WTC11 (cell line): ENCODE results near the gene NKX2-3. TPM values are rescaled to one million over a fixed set of nuclear protein-coding genes. Genes with fewer than 3 reads are reported as not detected.
A peak's percentile ranks its signal among the peaks of the same experiment; 100 is the strongest.

Source experiments
- ATAC-seq: fragments of 200-7000 bp; cut with Tn5 transposase; 2 replicates; pipeline ENCODE4 v1.10.0; 2021; ENCODE audit warnings: mild to moderate bottlenecking, moderate library complexity
- Bru-seq: library from RNA; stranded (reverse); fragments of 400-500 nt; gene quantifications from one replicate; lab custom pipeline; 2021; lab: Mats Ljungman, UMichigan
- CTCF ChIA-PET: fragments of 300-600 bp; sonication (Branson Sonifier 250); formaldehyde crosslinking; loops from one replicate; lab custom pipeline; 2021; ENCODE audit warnings: antibody characterized with exemption; lab: Charles Lee
- POLR2A ChIA-PET: fragments of 350-600 bp; sonication (Branson Sonifier 250); formaldehyde crosslinking; loops from one replicate; lab custom pipeline; 2021; ENCODE audit warnings: antibody characterized with exemption; lab: Charles Lee
- DNase-seq: peaks from one replicate; pipeline ENCODE4 v3.0.0; 2021; ENCODE audit warnings: low spot score
- H3K27ac Mint-ChIP-seq: 2 replicates; pipeline ENCODE4 v1.8.0; 2021; ENCODE audit warnings: mixed read lengths
- H3K27me3 Mint-ChIP-seq: 2 replicates; pipeline ENCODE4 v1.8.0; 2021; ENCODE audit warnings: low read depth, mild to moderate bottlenecking, moderate library complexity, mixed read lengths
- H3K36me3 Mint-ChIP-seq: 2 replicates; pipeline ENCODE4 v1.8.0; 2021; ENCODE audit warnings: mixed read lengths
- H3K4me1 Mint-ChIP-seq: 2 replicates; pipeline ENCODE4 v1.8.0; 2022; ENCODE audit warnings: mixed read lengths
- H3K4me3 Mint-ChIP-seq: 2 replicates; pipeline ENCODE4 v1.8.0; 2021; ENCODE audit warnings: mild to moderate bottlenecking, moderate library complexity, mixed read lengths
- H3K9me3 Mint-ChIP-seq: 2 replicates; pipeline ENCODE4 v1.8.0; 2021; ENCODE audit warnings: mixed read lengths
- ATF1 ChIP-seq: sonication (generic); formaldehyde crosslinking; IDR thresholded peaks from 2 replicates; pipeline ENCODE4 v1.8.1; 2023; ENCODE audit warnings: mild to moderate bottlenecking, moderate library complexity, missing genetic modification reagents
- ATF3 ChIP-seq: sonication (generic); formaldehyde crosslinking; conservative IDR thresholded peaks from 2 replicates; pipeline ENCODE4 v1.8.1; 2022; ENCODE audit warnings: mild to moderate bottlenecking, missing genetic modification reagents
- CDX4 ChIP-seq: fragments of 250-450 bp; sonication (Bioruptor Pico); IDR thresholded peaks from 2 replicates; pipeline ENCODE4 v1.9.0; 2021; ENCODE audit warnings: moderate library complexity, mild to moderate bottlenecking, inconsistent platforms, borderline replicate concordance
- FOXP4 ChIP-seq: sonication (generic); formaldehyde crosslinking; IDR thresholded peaks from 2 replicates; pipeline ENCODE4 v1.8.0; 2022; ENCODE audit warnings: mild to moderate bottlenecking, missing genetic modification reagents
- GTF2I ChIP-seq: fragments of 250-450 bp; sonication (Bioruptor Pico); conservative IDR thresholded peaks from 2 replicates; pipeline ENCODE4 v1.4.0; 2021; ENCODE audit warnings: mild to moderate bottlenecking
- HMGA2 ChIP-seq: fragments of 250-450 bp; sonication (Bioruptor Pico); IDR thresholded peaks from 2 replicates; pipeline ENCODE4 v1.4.0; 2021; ENCODE audit warnings: mild to moderate bottlenecking, moderate library complexity
- IRF2 ChIP-seq: sonication (generic); formaldehyde crosslinking; IDR thresholded peaks from 2 replicates; pipeline ENCODE4 v1.8.0; 2022; ENCODE audit warnings: low read depth, missing genetic modification reagents, borderline replicate concordance
- MLX ChIP-seq: sonication (generic); formaldehyde crosslinking; IDR thresholded peaks from 2 replicates; pipeline ENCODE4 v1.8.1; 2023; ENCODE audit warnings: mild to moderate bottlenecking, missing genetic modification reagents, moderate library complexity
- NFATC4 ChIP-seq: fragments of 250-450 bp; sonication (Bioruptor Pico); IDR thresholded peaks from 2 replicates; pipeline ENCODE4 v1.9.0; 2021; ENCODE audit warnings: mild to moderate bottlenecking
- SP1 ChIP-seq: sonication (generic); formaldehyde crosslinking; conservative IDR thresholded peaks from 2 replicates; pipeline ENCODE4 v1.8.1; 2022; ENCODE audit warnings: missing genetic modification reagents
- TCF7 ChIP-seq: sonication (generic); formaldehyde crosslinking; IDR thresholded peaks from 2 replicates; pipeline ENCODE4 v1.8.0; 2022; ENCODE audit warnings: mild to moderate bottlenecking, low read depth, missing genetic modification reagents, moderate library complexity
- ZBTB21 ChIP-seq: sonication (generic); formaldehyde crosslinking; IDR thresholded peaks from 2 replicates; pipeline ENCODE4 v1.8.1; 2023; ENCODE audit warnings: mild to moderate bottlenecking, missing genetic modification reagents, borderline replicate concordance
- ZNF232 ChIP-seq: sonication (generic); formaldehyde crosslinking; IDR thresholded peaks from 2 replicates; pipeline ENCODE4 v1.8.0; 2022; ENCODE audit warnings: mild to moderate bottlenecking, missing genetic modification reagents
- ZNF396 ChIP-seq: fragments of 250-450 bp; sonication (Bioruptor Pico); IDR thresholded peaks from 2 replicates; pipeline ENCODE4 v1.8.0; 2021; ENCODE audit warnings: mild to moderate bottlenecking, moderate library complexity, borderline replicate concordance
- long read RNA-seq, 3 experiments: library from RNA in 1 of 3; library from capped mRNA in 1 of 3; library from polyadenylated mRNA in 1 of 3; unstranded in 2 of 3; stranded (forward) in 1 of 3; transcript quantifications; one replicate each; pipeline ENCODE4 v2.0.0, GENCODE V29; 2021
- total RNA-seq: library from RNA; stranded (reverse); gene quantifications from 3 replicates; pipeline ENCODE4 v1.2.3, GENCODE V29; 2021
- TF ChIP-seq, protein P1 (sequence below): sonication (generic); formaldehyde crosslinking; IDR thresholded peaks from 2 replicates; pipeline ENCODE4 v1.8.0; 2023; ENCODE audit warnings: mild to moderate bottlenecking, missing genetic modification reagents
- TF ChIP-seq, protein P2 (sequence below): fragments of 250-450 bp; sonication (Bioruptor Pico); conservative IDR thresholded peaks from 2 replicates; pipeline ENCODE4 v1.9.0; 2021; ENCODE audit warnings: mild to moderate bottlenecking
- TF ChIP-seq, protein P3 (sequence below): sonication (generic); formaldehyde crosslinking; IDR thresholded peaks from 2 replicates; pipeline ENCODE4 v1.8.0; 2022; ENCODE audit warnings: missing genetic modification reagents

The NKX2-3 gene
- total RNA-seq (not detected in 3 replicates), Bru-seq, nascent RNA (not detected)
- long read RNA-seq, experiment 1, result 0 reads
- long read RNA-seq, experiment 2, result 0 reads
- long read RNA-seq, experiment 3, result 0 reads

DNA sequence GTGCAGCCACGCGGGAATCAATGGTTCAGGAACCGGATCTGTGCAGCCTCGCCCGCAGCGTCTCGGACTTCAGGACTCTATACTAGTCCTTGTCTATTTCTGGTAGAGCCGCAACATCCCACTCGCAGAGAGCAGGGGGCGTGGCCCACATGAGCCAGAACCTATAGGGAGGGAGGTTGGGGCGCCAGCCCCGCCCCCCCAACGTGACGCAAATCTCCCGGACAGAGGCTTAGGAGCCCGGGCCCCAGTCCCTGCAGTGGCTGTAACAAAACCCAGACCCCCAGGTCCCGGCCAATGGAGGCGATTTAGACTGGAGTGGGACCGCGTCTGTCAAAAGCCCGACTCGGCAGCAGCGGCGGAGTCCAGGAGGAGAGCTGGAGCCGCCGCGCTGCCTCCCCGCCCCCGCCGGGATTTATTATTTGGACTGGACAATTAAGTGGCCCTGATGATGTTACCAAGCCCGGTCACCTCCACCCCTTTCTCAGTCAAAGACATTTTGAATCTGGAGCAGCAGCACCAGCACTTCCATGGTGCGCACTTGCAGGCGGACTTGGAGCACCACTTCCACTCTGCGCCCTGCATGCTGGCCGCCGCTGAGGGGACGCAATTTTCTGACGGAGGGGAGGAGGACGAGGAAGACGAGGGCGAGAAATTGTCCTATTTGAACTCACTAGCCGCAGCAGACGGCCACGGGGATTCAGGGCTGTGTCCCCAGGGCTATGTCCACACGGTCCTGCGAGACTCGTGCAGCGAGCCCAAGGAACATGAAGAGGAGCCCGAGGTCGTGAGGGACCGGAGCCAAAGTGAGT, at the start of gene NKX2-3:
TSS of gene NKX2-3 (plus strand) at position 256 of the 809 bp plus-strand sequence. CDS start at position 446, 190 bp downstream.
- ATAC-seq, result peak; percentile 53
- peak; percentile 92 for DNase-seq
- H3K4me3 Mint-ChIP-seq, result peak within 1 kb of the TSS; percentile 60
- CTCF ChIA-PET, result interaction anchor here (2.4 to 2.5 kb wide), 2 partner anchors 97 kb away, joined by 10 to 17 read pairs; no protein-coding TSS in a partner anchor
- H3K27ac Mint-ChIP-seq, result no peak within 1 kb of the TSS
- H3K9me3 Mint-ChIP-seq, result no peaks in the 10 kb centered on the region
- peaks cover 3% of the 10 kb centered on the region; the same call in 1 of the 2 replicates for H3K36me3 Mint-ChIP-seq
- peaks cover 72% of the 10 kb centered on the region for H3K4me1 Mint-ChIP-seq
- peaks cover 100% of the 10 kb centered on the region for H3K27me3 Mint-ChIP-seq
- TF ChIP-seq ZBTB21 (CRISPR knock-in tag) (no peak), HMGA2 (CRISPR knock-in tag) (no peak), MLX (CRISPR knock-in tag) (no peak), CDX4 (CRISPR knock-in tag) (no peak), FOXP4 (CRISPR knock-in tag) (no peak), SP1 (CRISPR knock-in tag) (no peak), TCF7 (CRISPR knock-in tag) (no peak), ZNF396 (CRISPR knock-in tag) (no peak), ATF1 (CRISPR knock-in tag) (no peak), ATF3 (CRISPR knock-in tag) (no peak), ZNF232 (no peak), GTF2I (CRISPR knock-in tag) (no peak), NFATC4 (CRISPR knock-in tag) (no peak), IRF2 (CRISPR knock-in tag) (no peak)
- TF ChIP-seq, protein P1, sequence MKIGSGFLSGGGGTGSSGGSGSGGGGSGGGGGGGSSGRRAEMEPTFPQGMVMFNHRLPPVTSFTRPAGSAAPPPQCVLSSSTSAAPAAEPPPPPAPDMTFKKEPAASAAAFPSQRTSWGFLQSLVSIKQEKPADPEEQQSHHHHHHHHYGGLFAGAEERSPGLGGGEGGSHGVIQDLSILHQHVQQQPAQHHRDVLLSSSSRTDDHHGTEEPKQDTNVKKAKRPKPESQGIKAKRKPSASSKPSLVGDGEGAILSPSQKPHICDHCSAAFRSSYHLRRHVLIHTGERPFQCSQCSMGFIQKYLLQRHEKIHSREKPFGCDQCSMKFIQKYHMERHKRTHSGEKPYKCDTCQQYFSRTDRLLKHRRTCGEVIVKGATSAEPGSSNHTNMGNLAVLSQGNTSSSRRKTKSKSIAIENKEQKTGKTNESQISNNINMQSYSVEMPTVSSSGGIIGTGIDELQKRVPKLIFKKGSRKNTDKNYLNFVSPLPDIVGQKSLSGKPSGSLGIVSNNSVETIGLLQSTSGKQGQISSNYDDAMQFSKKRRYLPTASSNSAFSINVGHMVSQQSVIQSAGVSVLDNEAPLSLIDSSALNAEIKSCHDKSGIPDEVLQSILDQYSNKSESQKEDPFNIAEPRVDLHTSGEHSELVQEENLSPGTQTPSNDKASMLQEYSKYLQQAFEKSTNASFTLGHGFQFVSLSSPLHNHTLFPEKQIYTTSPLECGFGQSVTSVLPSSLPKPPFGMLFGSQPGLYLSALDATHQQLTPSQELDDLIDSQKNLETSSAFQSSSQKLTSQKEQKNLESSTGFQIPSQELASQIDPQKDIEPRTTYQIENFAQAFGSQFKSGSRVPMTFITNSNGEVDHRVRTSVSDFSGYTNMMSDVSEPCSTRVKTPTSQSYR (CRISPR knock-in tag), result no peak
- TF ChIP-seq, protein P2, sequence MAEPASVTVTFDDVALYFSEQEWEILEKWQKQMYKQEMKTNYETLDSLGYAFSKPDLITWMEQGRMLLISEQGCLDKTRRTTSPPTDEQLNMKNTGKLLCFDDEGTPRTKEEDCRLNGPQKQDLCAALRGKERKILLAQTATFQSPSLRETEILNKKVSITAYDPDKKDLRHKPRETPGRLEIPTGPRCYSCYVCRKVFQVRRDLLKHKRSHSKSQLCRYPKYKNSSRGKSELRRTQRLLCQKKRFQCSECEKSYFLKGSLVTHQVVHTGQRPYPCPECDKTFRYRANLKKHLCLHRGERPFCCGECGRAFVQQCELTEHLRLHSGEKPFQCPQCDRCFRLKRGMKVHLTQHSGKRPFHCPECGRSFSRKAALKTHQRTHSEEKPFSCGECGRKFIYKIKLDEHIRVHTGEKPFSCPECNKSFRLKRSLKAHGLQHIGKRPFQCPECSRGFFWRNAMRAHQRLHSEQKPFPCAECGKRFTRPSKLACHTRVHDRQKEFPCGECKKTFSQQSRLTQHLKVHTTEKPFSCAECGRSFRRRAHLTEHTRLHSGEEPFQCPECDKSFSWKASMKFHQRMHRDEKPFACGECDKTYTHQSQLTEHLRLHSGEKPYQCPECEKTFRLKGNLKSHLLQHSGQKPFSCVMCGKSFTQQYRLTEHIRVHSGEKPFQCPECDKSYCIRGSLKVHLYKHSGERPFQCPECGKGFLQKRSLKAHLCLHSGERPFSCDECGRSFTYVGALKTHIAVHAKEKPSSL, result no peak
- TF ChIP-seq, protein P3, sequence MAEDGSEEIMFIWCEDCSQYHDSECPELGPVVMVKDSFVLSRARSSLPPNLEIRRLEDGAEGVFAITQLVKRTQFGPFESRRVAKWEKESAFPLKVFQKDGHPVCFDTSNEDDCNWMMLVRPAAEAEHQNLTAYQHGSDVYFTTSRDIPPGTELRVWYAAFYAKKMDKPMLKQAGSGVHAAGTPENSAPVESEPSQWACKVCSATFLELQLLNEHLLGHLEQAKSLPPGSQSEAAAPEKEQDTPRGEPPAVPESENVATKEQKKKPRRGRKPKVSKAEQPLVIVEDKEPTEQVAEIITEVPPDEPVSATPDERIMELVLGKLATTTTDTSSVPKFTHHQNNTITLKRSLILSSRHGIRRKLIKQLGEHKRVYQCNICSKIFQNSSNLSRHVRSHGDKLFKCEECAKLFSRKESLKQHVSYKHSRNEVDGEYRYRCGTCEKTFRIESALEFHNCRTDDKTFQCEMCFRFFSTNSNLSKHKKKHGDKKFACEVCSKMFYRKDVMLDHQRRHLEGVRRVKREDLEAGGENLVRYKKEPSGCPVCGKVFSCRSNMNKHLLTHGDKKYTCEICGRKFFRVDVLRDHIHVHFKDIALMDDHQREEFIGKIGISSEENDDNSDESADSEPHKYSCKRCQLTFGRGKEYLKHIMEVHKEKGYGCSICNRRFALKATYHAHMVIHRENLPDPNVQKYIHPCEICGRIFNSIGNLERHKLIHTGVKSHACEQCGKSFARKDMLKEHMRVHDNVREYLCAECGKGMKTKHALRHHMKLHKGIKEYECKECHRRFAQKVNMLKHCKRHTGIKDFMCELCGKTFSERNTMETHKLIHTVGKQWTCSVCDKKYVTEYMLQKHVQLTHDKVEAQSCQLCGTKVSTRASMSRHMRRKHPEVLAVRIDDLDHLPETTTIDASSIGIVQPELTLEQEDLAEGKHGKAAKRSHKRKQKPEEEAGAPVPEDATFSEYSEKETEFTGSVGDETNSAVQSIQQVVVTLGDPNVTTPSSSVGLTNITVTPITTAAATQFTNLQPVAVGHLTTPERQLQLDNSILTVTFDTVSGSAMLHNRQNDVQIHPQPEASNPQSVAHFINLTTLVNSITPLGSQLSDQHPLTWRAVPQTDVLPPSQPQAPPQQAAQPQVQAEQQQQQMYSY (CRISPR knock-in tag), result no peak
- POLR2A ChIA-PET, result interaction anchor here (1.2 to 2.3 kb wide), 2 partner anchors 101 to 102 kb away, joined by 3 to 7 read pairs; partner anchors contain the start of gene GOT1
